Keratinocyte (primary cell): ENCODE data around the gene CMKLR1. TPM values are rescaled to one million over a fixed set of nuclear protein-coding genes. Genes with fewer than 3 reads are reported as not detected.

ENCODE experiments used
- DNase-seq: peaks from one replicate; pipeline ENCODE4 v3.0.0-alpha.2; 2011; ENCODE audit warnings: low read depth, missing footprints, low spot score
- FAIRE-seq: peaks from 2 replicates; lab custom pipeline; 2011; peaks lifted over from hg19 to GRCh38; lab: Jason Lieb, UNC
- H2AFZ ChIP-seq: 2 replicates; pipeline ENCODE4 v1.6.0; 2012; ENCODE audit warnings: low read length, control low read depth, inconsistent platforms; ENCODE audit not compliant: control insufficient read depth
- H3K27ac ChIP-seq: 2 replicates; pipeline ENCODE4 v1.5.1; 2011; ENCODE audit warnings: low read length; ENCODE audit not compliant: control insufficient read depth, insufficient read depth
- H3K27me3 ChIP-seq: 3 replicates; pipeline ENCODE4 v1.6.0; 2011; ENCODE audit warnings: low read length; ENCODE audit not compliant: control insufficient read depth, insufficient read depth; ENCODE audit errors: extremely low read depth
- H3K36me3 ChIP-seq, 2 experiments: 2 replicates in 1 of 2; 3 replicates in 1 of 2; pipeline ENCODE4 v1.5.1; 2011; ENCODE audit warnings: low read length in 2 of 2, mild to moderate bottlenecking in 1 of 2; ENCODE audit not compliant: control insufficient read depth in 2 of 2, insufficient read depth in 2 of 2; ENCODE audit errors: extremely low read depth in 1 of 2
- H3K4me1 ChIP-seq: 3 replicates; pipeline ENCODE4 v1.5.1; 2011; ENCODE audit warnings: low read length; ENCODE audit not compliant: control insufficient read depth, insufficient read depth; ENCODE audit errors: extremely low read depth
- H3K4me2 ChIP-seq: 3 replicates; pipeline ENCODE4 v1.6.0; 2011; ENCODE audit warnings: low read depth, low read length; ENCODE audit not compliant: control insufficient read depth, insufficient read depth; ENCODE audit errors: extremely low read depth
- H3K4me3 ChIP-seq, 3 experiments: fragments of 200-600 bp in 1 of 3; sonication (generic) in 1 of 3; 2 replicates in 2 of 3; 3 replicates in 1 of 3; pipeline ENCODE4 v1.5.1; 2011 to 2016; ENCODE audit warnings: low read length in 3 of 3, mild to moderate bottlenecking in 3 of 3, control low read depth in 2 of 3, inconsistent platforms in 1 of 3, low read depth in 1 of 3, mixed read lengths in 1 of 3, mixed run types in 1 of 3, moderate library complexity in 1 of 3; ENCODE audit not compliant: control insufficient read depth in 2 of 3, insufficient read depth in 2 of 3; ENCODE audit errors: extremely low read depth in 1 of 3
- H3K79me2 ChIP-seq: 2 replicates; pipeline ENCODE4 v1.6.0; 2012; ENCODE audit warnings: low read length; ENCODE audit not compliant: control insufficient read depth, insufficient read depth
- H3K9ac ChIP-seq: 3 replicates; pipeline ENCODE4 v1.6.0; 2011; ENCODE audit warnings: low read length; ENCODE audit not compliant: control insufficient read depth, insufficient read depth; ENCODE audit errors: extremely low read depth
- H3K9me1 ChIP-seq: 3 replicates; pipeline ENCODE4 v1.6.0; 2011; ENCODE audit warnings: low read length; ENCODE audit not compliant: control insufficient read depth, insufficient read depth; ENCODE audit errors: extremely low read depth
- H3K9me3 ChIP-seq: 2 replicates; pipeline ENCODE4 v1.5.1; 2012; ENCODE audit warnings: low read depth, low read length; ENCODE audit not compliant: control insufficient read depth
- H4K20me1 ChIP-seq: 3 replicates; pipeline ENCODE4 v1.6.0; 2011; ENCODE audit warnings: low read length; ENCODE audit not compliant: control insufficient read depth, insufficient read depth; ENCODE audit errors: extremely low read depth
- CTCF ChIP-seq, 3 experiments: IDR thresholded peaks in 1 of 3; conservative IDR thresholded peaks in 1 of 3; optimal IDR thresholded peaks in 1 of 3; 2 replicates in 2 of 3; 3 replicates in 1 of 3; pipeline versions ENCODE3 to v1.5.1; 2011; ENCODE audit warnings: low read length in 3 of 3, mild to moderate bottlenecking in 3 of 3, moderate library complexity in 2 of 3, control low read depth in 1 of 3, inconsistent platforms in 1 of 3; ENCODE audit not compliant: insufficient read depth in 2 of 3; ENCODE audit errors: extremely low read depth in 1 of 3
- EZH2 ChIP-seq: IDR thresholded peaks from one replicate; pipeline ENCODE4 v1.6.1; 2012; ENCODE audit warnings: inconsistent platforms, mild to moderate bottlenecking, low read length, moderate library complexity
- dilution Hi-C: fragments of 300-500 bp; cut with MboI; formaldehyde crosslinking; loops from one replicate; pipeline ENCODE4 v1.7.0; 2020; ENCODE audit warnings: low sequenced_read_pairs; ENCODE audit not compliant: extremely low pct_ligation_motif_present
- polyA plus RNA-seq, 5 experiments: library from polyadenylated mRNA; depleted of rRNA in 3 of 5; stranded (reverse) in 3 of 5; stranded (forward) in 1 of 5; unstranded in 1 of 5; fragments of >200 nt; gene quantifications; 1 replicate in 1 of 5; 2 replicates in 3 of 5; 3 replicates in 1 of 5; pipeline versions ENCODE4 v1.2.1 to v1.2.3, GENCODE V29; 2011 to 2012; ENCODE audit warnings: missing spikeins in 2 of 5, low read depth in 1 of 5, low replicate concordance in 1 of 5

The CMKLR1 gene
- polyA plus RNA-seq, 1 donor (not counting 4 experiments of a cell fraction or from before 2014, with no cell fraction given) = not detected

- DNase-seq (no peak), FAIRE-seq (no peak)
- Histone ChIP-seq H2AFZ (no peak overlapping the region), H3K27ac (no peak overlapping the region), H3K4me3 (no peak overlapping the region), H3K4me1 (no peaks in the 10 kb centered on the region), H3K9me1 (no peaks in the 10 kb centered on the region), H3K79me2 (no peaks in the 10 kb centered on the region), H3K9me3 (no peaks in the 10 kb centered on the region), H3K27me3 (peaks cover 10% of the 10 kb centered on the region), H4K20me1 (no peaks in the 10 kb centered on the region), H3K36me3 (no peaks in the 10 kb centered on the region), H3K4me2 (no peak overlapping the region), H3K9ac (no peak overlapping the region)
- TF ChIP-seq CTCF (optimal IDR thresholded peaks at IDR 0.05 in 1 of 3, IDR thresholded peaks at IDR 0.05 in 1 of 3, conservative IDR thresholded peaks at IDR 0.05 in 1 of 3; ENCODE audit: extremely low read depth in 1 of 3, insufficient read depth in 2 of 3, low read length in 3 of 3) (no peak), EZH2 (no peak)
- dilution Hi-C loops = no loop called here
Observed at GRCh38 chr12:108299980-108300696, 39.0 kb downstream of the CMKLR1 start.

- FAIRE-seq = no peak
Observed at GRCh38 chr12:108299516-108299915, 39.6 kb downstream of the CMKLR1 start.

More at GRCh38 chr12:108299516-108299915, 39.6 kb downstream of the CMKLR1 start:
- Histone ChIP-seq H3K79me2 (no peaks in the 10 kb centered on the region), H4K20me1 (no peaks in the 10 kb centered on the region), H3K27me3 (peaks cover 4% of the 10 kb centered on the region), H3K9me3 (no peaks in the 10 kb centered on the region), H3K36me3 (no peaks in the 10 kb centered on the region), H3K9me1 (no peaks in the 10 kb centered on the region), H3K27ac (no peak overlapping the region), H2AFZ (no peak overlapping the region), H3K9ac (no peak overlapping the region), H3K4me2 (no peak overlapping the region), H3K4me3 (no peak overlapping the region), H3K4me1 (no peaks in the 10 kb centered on the region)
- no peak for DNase-seq
- dilution Hi-C loops = no loop called here
- no peak for TF ChIP-seq EZH2
- no peak for TF ChIP-seq CTCF (optimal IDR thresholded peaks at IDR 0.05 in 1 of 3, IDR thresholded peaks at IDR 0.05 in 1 of 3, conservative IDR thresholded peaks at IDR 0.05 in 1 of 3; ENCODE audit: extremely low read depth in 1 of 3, insufficient read depth in 2 of 3, low read length in 3 of 3)
